Stimulated activated CD4-positive, alpha-beta T cell treated with anti-CD3 and anti-CD28 coated beads, Interleukin-1b, Interleukin-23, amount 100 ng/mL, for 4 hours (primary cell): ENCODE results near the gene STING1.
"Not testable (repeated sequence)": the region's sequence is repeated elsewhere in the genome, so short reads cannot be mapped to it uniquely, and the experiment has no call there.

Experiments used
- DNase-seq, 2 donors: peaks; one replicate each; pipeline ENCODE4 v3.0.0-alpha.2; 2020; ENCODE audit warnings: low read depth in 2 of 2

Gene STING1

GRCh38 chr5:139440416-139440815 lies 42.1 kb downstream of the STING1 start:
- not testable (repeated sequence) for DNase-seq

GRCh38 chr5:139439013-139439903 lies 43.3 kb downstream of the STING1 start, which contains the start of gene DNAJC18:
Gene DNAJC18 (minus strand): TSS chr5:139439525. CDS start chr5:139439445, 80 bp downstream.
- peak; percentile 80 to 87 for DNase-seq

GRCh38 chr5:139438707-139439012 lies 43.9 kb downstream of the STING1 start:
- DNase-seq: no peak

GRCh38 chr5:139435676-139436075 lies 46.9 kb downstream of the STING1 start:
- DNase-seq: no peak

GRCh38 chr5:139431706-139432105 lies 50.9 kb downstream of the STING1 start:
- DNase-seq: no peak

- no peak for DNase-seq
Measured at GRCh38 chr5:139430015-139430414, 52.5 kb downstream of the STING1 start.

- DNase-seq: no peak
Measured at GRCh38 chr5:139426203-139426885, 56.2 kb downstream of the STING1 start.
